ENCODE measurements around the gene PCDHA10.

- TF ChIP-seq RAD21 (IDR thresholded peaks at IDR 0.05; ENCODE audit: low read length) (no peak), CTCF (conservative IDR thresholded peaks at IDR 0.05; ENCODE audit: low read depth, low read length) (no peak), BHLHE40 (IDR thresholded peaks at IDR 0.05; ENCODE audit: low read depth, low read length) (no peak), RFX5 (IDR thresholded peaks at IDR 0.05; ENCODE audit: low read depth, low read length) (no peak), POLR2A (IDR thresholded peaks at IDR 0.05; ENCODE audit: low read depth, low read length) (no peak), USF2 (IDR thresholded peaks at IDR 0.05; ENCODE audit: low read depth, low read length) (no peak), MXI1 (IDR thresholded peaks at IDR 0.05; ENCODE audit: borderline replicate concordance, low read depth, low read length) (no peak)
Measured at GRCh38 chr5:140835622-140836510, 19.8 kb upstream of the PCDHA10 start.
